VCaP (cell line): ENCODE results near the gene PCDHGB2.
"Not testable (repeated sequence)": the region's sequence is repeated elsewhere in the genome, so short reads cannot be mapped to it uniquely, and the experiment has no call there.

Experiments used
- H3K27ac ChIP-seq: fragments of 450-650 bp; 2 replicates; pipeline ENCODE4 v1.5.1; 2017
- TF ChIP-seq, protein P1 (sequence below): fragments of 450-650 bp; conservative IDR thresholded peaks from 2 replicates; pipeline ENCODE4 v1.5.1; 2017; ENCODE audit warnings: mild to moderate bottlenecking, moderate library complexity

The PCDHGB2 gene

DNA sequence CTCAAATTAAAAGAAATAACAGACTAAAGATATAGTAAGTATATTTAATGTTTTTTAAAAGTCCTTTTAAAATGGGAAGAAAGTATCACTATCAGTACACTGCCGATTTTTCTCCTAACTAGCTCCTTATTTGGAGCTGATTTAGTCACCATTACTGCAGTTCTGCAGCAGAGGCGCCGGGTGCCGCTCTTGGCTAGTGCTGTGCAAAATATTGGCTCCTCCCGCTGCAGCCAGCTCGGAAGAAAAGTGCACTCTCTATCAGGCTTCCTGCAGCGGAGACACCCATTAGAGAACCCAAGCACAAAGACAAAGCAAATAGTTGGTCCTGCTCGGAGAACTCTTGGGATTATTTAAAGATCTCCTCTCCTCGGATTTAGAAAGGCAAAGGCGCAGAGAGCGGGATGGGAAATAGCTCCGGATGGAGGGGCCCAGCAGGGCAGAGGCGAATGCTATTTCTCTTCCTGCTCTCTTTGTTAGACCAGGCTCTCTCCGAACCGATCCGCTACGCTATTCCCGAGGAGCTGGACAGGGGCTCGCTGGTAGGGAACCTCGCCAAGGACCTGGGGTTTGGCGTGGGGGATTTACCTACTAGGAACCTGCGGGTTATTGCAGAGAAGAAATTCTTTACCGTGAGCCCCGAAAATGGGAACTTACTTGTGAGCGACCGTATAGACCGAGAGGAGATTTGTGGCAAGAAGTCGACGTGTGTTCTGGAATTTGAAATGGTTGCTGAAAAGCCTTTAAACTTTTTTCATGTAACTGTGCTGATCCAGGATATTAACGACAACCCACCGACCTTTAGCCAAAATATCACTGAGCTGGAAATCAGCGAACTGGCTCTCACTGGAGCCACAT, 10.4 kb downstream of the PCDHGB2 start, which contains the start of gene PCDHGB3:
TSS of gene PCDHGB3 (plus strand) at position 249 of the 855 bp plus-strand sequence. CDS start at position 402, 153 bp downstream.
- TF ChIP-seq, protein P1, sequence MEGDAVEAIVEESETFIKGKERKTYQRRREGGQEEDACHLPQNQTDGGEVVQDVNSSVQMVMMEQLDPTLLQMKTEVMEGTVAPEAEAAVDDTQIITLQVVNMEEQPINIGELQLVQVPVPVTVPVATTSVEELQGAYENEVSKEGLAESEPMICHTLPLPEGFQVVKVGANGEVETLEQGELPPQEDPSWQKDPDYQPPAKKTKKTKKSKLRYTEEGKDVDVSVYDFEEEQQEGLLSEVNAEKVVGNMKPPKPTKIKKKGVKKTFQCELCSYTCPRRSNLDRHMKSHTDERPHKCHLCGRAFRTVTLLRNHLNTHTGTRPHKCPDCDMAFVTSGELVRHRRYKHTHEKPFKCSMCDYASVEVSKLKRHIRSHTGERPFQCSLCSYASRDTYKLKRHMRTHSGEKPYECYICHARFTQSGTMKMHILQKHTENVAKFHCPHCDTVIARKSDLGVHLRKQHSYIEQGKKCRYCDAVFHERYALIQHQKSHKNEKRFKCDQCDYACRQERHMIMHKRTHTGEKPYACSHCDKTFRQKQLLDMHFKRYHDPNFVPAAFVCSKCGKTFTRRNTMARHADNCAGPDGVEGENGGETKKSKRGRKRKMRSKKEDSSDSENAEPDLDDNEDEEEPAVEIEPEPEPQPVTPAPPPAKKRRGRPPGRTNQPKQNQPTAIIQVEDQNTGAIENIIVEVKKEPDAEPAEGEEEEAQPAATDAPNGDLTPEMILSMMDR, result no peak
- no peak within 1 kb of the TSS for H3K27ac ChIP-seq

GRCh38 chr5:141371572-141372475, 12.0 kb downstream of the PCDHGB2 start:
- TF ChIP-seq, protein P1, result no peak
- H3K27ac ChIP-seq, result no peak overlapping the region

- TF ChIP-seq, protein P1, result no peak
- no peak within 1 kb of the TSS for H3K27ac ChIP-seq
These were observed 14.0 kb downstream of the PCDHGB2 start, which contains the start of gene PCDHGA6 for GRCh38 chr5:141373673-141374317. TSS of gene PCDHGA6 (plus strand) at chr5:141373891. CDS start at chr5:141374084, 193 bp downstream.

DNA sequence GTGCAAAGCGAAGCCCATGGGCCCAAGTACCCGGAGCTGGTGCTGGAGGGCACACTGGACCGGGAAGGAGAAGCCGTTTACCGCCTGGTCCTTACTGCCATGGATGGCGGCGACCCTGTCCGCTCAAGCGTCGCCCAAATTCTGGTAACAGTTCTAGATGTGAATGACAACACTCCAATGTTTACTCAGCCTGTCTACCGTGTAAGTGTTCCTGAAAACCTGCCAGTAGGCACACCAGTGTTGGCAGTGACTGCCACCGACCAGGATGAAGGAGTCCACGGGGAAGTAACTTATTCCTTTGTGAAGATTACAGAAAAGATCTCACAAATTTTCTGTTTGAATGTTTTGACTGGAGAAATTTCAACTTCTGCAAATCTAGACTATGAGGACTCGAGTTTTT, 14.8 kb downstream of the PCDHGB2 start:
- H3K27ac ChIP-seq, result no peak overlapping the region
- TF ChIP-seq, protein P1, result no peak

DNA sequence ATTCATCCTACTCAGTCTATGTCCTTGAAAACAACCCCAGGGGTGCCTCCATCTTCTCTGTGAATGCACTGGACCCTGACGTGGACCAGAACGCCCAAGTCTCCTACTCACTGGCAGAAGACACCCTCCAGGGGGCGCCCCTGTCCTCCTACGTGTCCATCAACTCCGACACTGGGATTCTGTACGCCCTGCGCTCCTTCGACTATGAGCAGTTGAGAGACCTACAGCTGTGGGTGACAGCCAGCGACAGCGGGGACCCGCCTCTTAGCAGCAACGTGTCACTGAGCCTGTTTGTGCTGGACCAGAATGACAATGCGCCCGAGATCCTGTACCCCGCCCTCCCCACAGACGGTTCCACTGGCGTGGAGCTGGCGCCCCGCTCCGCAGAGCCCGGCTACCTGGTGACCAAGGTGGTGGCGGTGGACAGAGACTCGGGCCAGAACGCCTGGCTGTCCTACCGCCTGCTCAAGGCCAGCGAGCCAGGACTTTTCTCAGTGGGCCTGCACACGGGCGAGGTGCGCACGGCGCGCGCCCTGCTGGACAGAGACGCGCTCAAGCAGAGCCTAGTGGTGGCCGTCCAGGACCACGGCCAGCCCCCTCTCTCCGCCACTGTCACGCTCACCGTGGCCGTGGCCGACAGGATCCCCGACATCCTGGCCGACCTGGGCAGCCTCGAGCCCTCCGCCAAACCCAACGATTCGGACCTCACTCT, 15.8 kb downstream of the PCDHGB2 start:
- not testable (repeated sequence) for H3K27ac ChIP-seq

GRCh38 chr5:141382469-141383294, 22.9 kb downstream of the PCDHGB2 start, which contains the start of gene PCDHGA7:
TSS of gene PCDHGA7 (plus strand) at chr5:141382742. CDS start at chr5:141382900, 158 bp downstream.
- no peak within 1 kb of the TSS for H3K27ac ChIP-seq
- TF ChIP-seq, protein P1, result no peak
